GM23338 (cell line): ENCODE data around the gene RNF214. TPM values are rescaled to one million over a fixed set of nuclear protein-coding genes. Genes with fewer than 3 reads are reported as not detected.

Experiments used
- ATAC-seq: fragments of 200-7000 bp; cut with Tn5 transposase; 3 replicates; pipeline ENCODE4 v1.9.1; 2020
- DNase-seq: peaks from one replicate; pipeline ENCODE4 v3.0.0-alpha.2; 2015; ENCODE audit warnings: low spot score
- H2AFZ ChIP-seq: fragments of 200-600 bp; sonication (generic); 2 replicates; pipeline ENCODE4 v1.8.0; 2016; ENCODE audit warnings: antibody characterized with exemption, mild to moderate bottlenecking, moderate library complexity
- H3F3A ChIP-seq: fragments of 200-600 bp; sonication (generic); replicated peaks from 2 replicates; pipeline ENCODE4 v1.8.0; 2017; ENCODE audit warnings: antibody characterized with exemption, mixed run types, low read depth
- H3K27ac ChIP-seq: fragments of 200-600 bp; sonication (generic); 2 replicates; pipeline ENCODE4 v1.6.1; 2016; ENCODE audit warnings: low read depth
- H3K27me3 ChIP-seq: fragments of 200-600 bp; sonication (generic); 2 replicates; pipeline ENCODE4 v1.8.0; 2016; ENCODE audit warnings: mild to moderate bottlenecking, mixed run types, moderate library complexity; ENCODE audit not compliant: insufficient read depth
- H3K36me3 ChIP-seq: fragments of 200-600 bp; sonication (generic); 2 replicates; pipeline ENCODE4 v1.8.0; 2016; ENCODE audit warnings: mild to moderate bottlenecking; ENCODE audit not compliant: insufficient read depth
- H3K4me1 ChIP-seq: fragments of 200-600 bp; sonication (generic); 2 replicates; pipeline ENCODE4 v1.8.0; 2016; ENCODE audit warnings: mild to moderate bottlenecking, moderate library complexity; ENCODE audit not compliant: insufficient read depth
- H3K4me2 ChIP-seq: fragments of 200-600 bp; sonication (generic); 2 replicates; pipeline ENCODE4 v1.7.1; 2017; ENCODE audit warnings: mixed run types
- H3K4me3 ChIP-seq: fragments of 200-600 bp; sonication (generic); 2 replicates; pipeline ENCODE4 v1.6.1; 2016; ENCODE audit warnings: mixed run types
- H3K79me2 ChIP-seq: fragments of 200-600 bp; sonication (generic); replicated peaks from 2 replicates; pipeline ENCODE4 v1.8.0; 2017; ENCODE audit warnings: mild to moderate bottlenecking; ENCODE audit not compliant: insufficient read depth
- H3K9me2 ChIP-seq: fragments of 200-600 bp; sonication (generic); 2 replicates; pipeline ENCODE4 v1.8.0; 2017; ENCODE audit not compliant: insufficient read depth
- H4K20me1 ChIP-seq: fragments of 200-600 bp; sonication (generic); replicated peaks from 2 replicates; pipeline ENCODE4 v1.8.0; 2017; ENCODE audit warnings: mild to moderate bottlenecking; ENCODE audit not compliant: insufficient read depth
- H3K27ac Mint-ChIP-seq: 2 replicates; pipeline ENCODE4 v1.8.0; 2020; ENCODE audit warnings: inconsistent platforms, mild to moderate bottlenecking, moderate library complexity, mixed read lengths
- H3K27me3 Mint-ChIP-seq: 3 replicates; pipeline ENCODE4 v1.8.0; 2022; ENCODE audit warnings: low read depth, mild to moderate bottlenecking, moderate library complexity, mixed read lengths, inconsistent platforms; ENCODE audit not compliant: insufficient read depth, poor library complexity
- H3K36me3 Mint-ChIP-seq: 3 replicates; pipeline ENCODE4 v1.8.0; 2021; ENCODE audit warnings: low read depth, mild to moderate bottlenecking, inconsistent platforms, moderate library complexity, mixed read lengths
- H3K4me1 Mint-ChIP-seq: 3 replicates; pipeline ENCODE4 v1.8.0; 2020; ENCODE audit warnings: mild to moderate bottlenecking, inconsistent platforms, mixed read lengths
- H3K4me3 Mint-ChIP-seq: 3 replicates; pipeline ENCODE4 v1.8.0; 2021; ENCODE audit warnings: moderate library complexity, mild to moderate bottlenecking, inconsistent platforms, mixed read lengths
- H3K9me3 Mint-ChIP-seq: 3 replicates; pipeline ENCODE4 v1.8.0; 2020; ENCODE audit warnings: moderate library complexity, mild to moderate bottlenecking, inconsistent platforms, mixed read lengths
- CREB1 ChIP-seq: fragments of 250-450 bp; sonication (Bioruptor Pico); IDR thresholded peaks from 2 replicates; pipeline ENCODE4 v1.5.0; 2020; ENCODE audit warnings: low read depth, mild to moderate bottlenecking, moderate library complexity
- CTCF ChIP-seq, 2 experiments: fragments of 200-600 bp in 1 of 2; sonication (generic) in 1 of 2; conservative IDR thresholded peaks; 2 replicates each; pipeline versions ENCODE4 v1.5.1 to v1.6.1; 2016 to 2017; ENCODE audit warnings: antibody characterized with exemption in 2 of 2, low read depth in 2 of 2, mild to moderate bottlenecking in 2 of 2, moderate library complexity in 1 of 2
- ETS1 ChIP-seq: IDR thresholded peaks from 2 replicates; pipeline ENCODE4 v1.6.1; 2016; ENCODE audit warnings: antibody characterized with exemption
- EZH2 ChIP-seq: fragments of 200-600 bp; sonication (generic); IDR thresholded peaks from one replicate; pipeline ENCODE4 v1.8.0; 2017; ENCODE audit warnings: antibody characterized with exemption, mild to moderate bottlenecking, low read depth; ENCODE audit not compliant: unreplicated experiment
- EZH2phosphoT487 ChIP-seq: fragments of 200-600 bp; sonication (generic); IDR thresholded peaks from one replicate; pipeline ENCODE4 v1.8.1; 2018; ENCODE audit warnings: antibody characterized with exemption; ENCODE audit not compliant: unreplicated experiment
- JUNB ChIP-seq: IDR thresholded peaks from one replicate; pipeline ENCODE4 v1.6.1; 2016; ENCODE audit warnings: antibody characterized with exemption; ENCODE audit not compliant: unreplicated experiment
- NANOG ChIP-seq: IDR thresholded peaks from 2 replicates; pipeline ENCODE4 v1.6.1; 2016; ENCODE audit warnings: antibody characterized with exemption, borderline replicate concordance
- POLR2AphosphoS5 ChIP-seq: IDR thresholded peaks from 2 replicates; pipeline ENCODE4 v1.6.1; 2016; ENCODE audit warnings: antibody characterized with exemption, low read depth
- STAT1 ChIP-seq: IDR thresholded peaks from one replicate; pipeline ENCODE4 v1.6.1; 2016; ENCODE audit warnings: antibody characterized with exemption; ENCODE audit not compliant: unreplicated experiment
- ZNF114 ChIP-seq: fragments of 250-450 bp; sonication (Bioruptor Pico); IDR thresholded peaks from 2 replicates; pipeline ENCODE4 v1.5.0; 2020; ENCODE audit warnings: mild to moderate bottlenecking, moderate library complexity
- ZNF331 ChIP-seq: fragments of 250-450 bp; sonication (Bioruptor Pico); IDR thresholded peaks from 2 replicates; pipeline ENCODE4 v1.5.0; 2020; ENCODE audit warnings: low read depth, mild to moderate bottlenecking, moderate library complexity
- polyA plus RNA-seq: library from polyadenylated mRNA; unstranded; fragments of >200 nt; fragmentation: Nextera tagmentation; extraction: Ambion mirVana; gene quantifications from 2 replicates; pipeline ENCODE4 v1.2.1, GENCODE V29; 2016
- total RNA-seq: library from RNA; depleted of rRNA; stranded (reverse); fragments of >200 nt; shearing (Covaris generic); gene quantifications from 2 replicates; pipeline ENCODE4 v1.2.3, GENCODE V29; 2014
- TF ChIP-seq, protein P1 (sequence below): IDR thresholded peaks from one replicate; pipeline ENCODE4 v1.6.1; 2018; ENCODE audit warnings: antibody characterized with exemption; ENCODE audit not compliant: unreplicated experiment
- TF ChIP-seq, protein P2 (sequence below): fragments of 250-450 bp; sonication (Bioruptor Pico); IDR thresholded peaks from 2 replicates; pipeline ENCODE4 v1.5.0; 2020; ENCODE audit warnings: mild to moderate bottlenecking, moderate library complexity

The RNF214 gene
- total and polyA plus RNA-seq, 2 experiments from 2014 or later: 19.4 to 28.4 TPM

- Histone ChIP-seq H3K79me2 (no peaks in the 10 kb centered on the region), H4K20me1 (no peaks in the 10 kb centered on the region), H3F3A (no peaks in the 10 kb centered on the region), H2AFZ (no peak overlapping the region), H3K4me2 (no peak overlapping the region), H3K36me3 (no peaks in the 10 kb centered on the region), H3K4me3 (no peak overlapping the region), H3K27ac (no peak overlapping the region), H3K27me3 (no peaks in the 10 kb centered on the region), H3K4me1 (no peaks in the 10 kb centered on the region), H3K9me2 (no peaks in the 10 kb centered on the region)
- DNase-seq: no peak
- peaks cover 4% of the 10 kb centered on the region; the same call in 2 of the 3 replicates for H3K36me3 Mint-ChIP-seq
- peak overlapping the region; percentile 66; the same call in 1 of the 2 replicates for H3K27ac Mint-ChIP-seq
- H3K4me3 Mint-ChIP-seq: no peak overlapping the region
- no peak for ATAC-seq
- no peaks in the 10 kb centered on the region for H3K9me3 Mint-ChIP-seq
- TF ChIP-seq EZH2: no peak
- TF ChIP-seq CTCF (conservative IDR thresholded peaks at IDR 0.05; ENCODE audit: low read depth in 2 of 2): no peak
- no peak for TF ChIP-seq POLR2AphosphoS5
- no peak for TF ChIP-seq EZH2phosphoT487
- no peak for TF ChIP-seq ZNF114 (CRISPR knock-in tag)
- TF ChIP-seq ZNF331 (CRISPR knock-in tag): no peak
- no peak for TF ChIP-seq JUNB
- no peak for TF ChIP-seq NANOG
- no peak for TF ChIP-seq CREB1
- no peak for TF ChIP-seq ETS1
- TF ChIP-seq, protein P1, sequence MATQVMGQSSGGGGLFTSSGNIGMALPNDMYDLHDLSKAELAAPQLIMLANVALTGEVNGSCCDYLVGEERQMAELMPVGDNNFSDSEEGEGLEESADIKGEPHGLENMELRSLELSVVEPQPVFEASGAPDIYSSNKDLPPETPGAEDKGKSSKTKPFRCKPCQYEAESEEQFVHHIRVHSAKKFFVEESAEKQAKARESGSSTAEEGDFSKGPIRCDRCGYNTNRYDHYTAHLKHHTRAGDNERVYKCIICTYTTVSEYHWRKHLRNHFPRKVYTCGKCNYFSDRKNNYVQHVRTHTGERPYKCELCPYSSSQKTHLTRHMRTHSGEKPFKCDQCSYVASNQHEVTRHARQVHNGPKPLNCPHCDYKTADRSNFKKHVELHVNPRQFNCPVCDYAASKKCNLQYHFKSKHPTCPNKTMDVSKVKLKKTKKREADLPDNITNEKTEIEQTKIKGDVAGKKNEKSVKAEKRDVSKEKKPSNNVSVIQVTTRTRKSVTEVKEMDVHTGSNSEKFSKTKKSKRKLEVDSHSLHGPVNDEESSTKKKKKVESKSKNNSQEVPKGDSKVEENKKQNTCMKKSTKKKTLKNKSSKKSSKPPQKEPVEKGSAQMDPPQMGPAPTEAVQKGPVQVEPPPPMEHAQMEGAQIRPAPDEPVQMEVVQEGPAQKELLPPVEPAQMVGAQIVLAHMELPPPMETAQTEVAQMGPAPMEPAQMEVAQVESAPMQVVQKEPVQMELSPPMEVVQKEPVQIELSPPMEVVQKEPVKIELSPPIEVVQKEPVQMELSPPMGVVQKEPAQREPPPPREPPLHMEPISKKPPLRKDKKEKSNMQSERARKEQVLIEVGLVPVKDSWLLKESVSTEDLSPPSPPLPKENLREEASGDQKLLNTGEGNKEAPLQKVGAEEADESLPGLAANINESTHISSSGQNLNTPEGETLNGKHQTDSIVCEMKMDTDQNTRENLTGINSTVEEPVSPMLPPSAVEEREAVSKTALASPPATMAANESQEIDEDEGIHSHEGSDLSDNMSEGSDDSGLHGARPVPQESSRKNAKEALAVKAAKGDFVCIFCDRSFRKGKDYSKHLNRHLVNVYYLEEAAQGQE: no peak
- TF ChIP-seq STAT1: no peak
- TF ChIP-seq, protein P2, sequence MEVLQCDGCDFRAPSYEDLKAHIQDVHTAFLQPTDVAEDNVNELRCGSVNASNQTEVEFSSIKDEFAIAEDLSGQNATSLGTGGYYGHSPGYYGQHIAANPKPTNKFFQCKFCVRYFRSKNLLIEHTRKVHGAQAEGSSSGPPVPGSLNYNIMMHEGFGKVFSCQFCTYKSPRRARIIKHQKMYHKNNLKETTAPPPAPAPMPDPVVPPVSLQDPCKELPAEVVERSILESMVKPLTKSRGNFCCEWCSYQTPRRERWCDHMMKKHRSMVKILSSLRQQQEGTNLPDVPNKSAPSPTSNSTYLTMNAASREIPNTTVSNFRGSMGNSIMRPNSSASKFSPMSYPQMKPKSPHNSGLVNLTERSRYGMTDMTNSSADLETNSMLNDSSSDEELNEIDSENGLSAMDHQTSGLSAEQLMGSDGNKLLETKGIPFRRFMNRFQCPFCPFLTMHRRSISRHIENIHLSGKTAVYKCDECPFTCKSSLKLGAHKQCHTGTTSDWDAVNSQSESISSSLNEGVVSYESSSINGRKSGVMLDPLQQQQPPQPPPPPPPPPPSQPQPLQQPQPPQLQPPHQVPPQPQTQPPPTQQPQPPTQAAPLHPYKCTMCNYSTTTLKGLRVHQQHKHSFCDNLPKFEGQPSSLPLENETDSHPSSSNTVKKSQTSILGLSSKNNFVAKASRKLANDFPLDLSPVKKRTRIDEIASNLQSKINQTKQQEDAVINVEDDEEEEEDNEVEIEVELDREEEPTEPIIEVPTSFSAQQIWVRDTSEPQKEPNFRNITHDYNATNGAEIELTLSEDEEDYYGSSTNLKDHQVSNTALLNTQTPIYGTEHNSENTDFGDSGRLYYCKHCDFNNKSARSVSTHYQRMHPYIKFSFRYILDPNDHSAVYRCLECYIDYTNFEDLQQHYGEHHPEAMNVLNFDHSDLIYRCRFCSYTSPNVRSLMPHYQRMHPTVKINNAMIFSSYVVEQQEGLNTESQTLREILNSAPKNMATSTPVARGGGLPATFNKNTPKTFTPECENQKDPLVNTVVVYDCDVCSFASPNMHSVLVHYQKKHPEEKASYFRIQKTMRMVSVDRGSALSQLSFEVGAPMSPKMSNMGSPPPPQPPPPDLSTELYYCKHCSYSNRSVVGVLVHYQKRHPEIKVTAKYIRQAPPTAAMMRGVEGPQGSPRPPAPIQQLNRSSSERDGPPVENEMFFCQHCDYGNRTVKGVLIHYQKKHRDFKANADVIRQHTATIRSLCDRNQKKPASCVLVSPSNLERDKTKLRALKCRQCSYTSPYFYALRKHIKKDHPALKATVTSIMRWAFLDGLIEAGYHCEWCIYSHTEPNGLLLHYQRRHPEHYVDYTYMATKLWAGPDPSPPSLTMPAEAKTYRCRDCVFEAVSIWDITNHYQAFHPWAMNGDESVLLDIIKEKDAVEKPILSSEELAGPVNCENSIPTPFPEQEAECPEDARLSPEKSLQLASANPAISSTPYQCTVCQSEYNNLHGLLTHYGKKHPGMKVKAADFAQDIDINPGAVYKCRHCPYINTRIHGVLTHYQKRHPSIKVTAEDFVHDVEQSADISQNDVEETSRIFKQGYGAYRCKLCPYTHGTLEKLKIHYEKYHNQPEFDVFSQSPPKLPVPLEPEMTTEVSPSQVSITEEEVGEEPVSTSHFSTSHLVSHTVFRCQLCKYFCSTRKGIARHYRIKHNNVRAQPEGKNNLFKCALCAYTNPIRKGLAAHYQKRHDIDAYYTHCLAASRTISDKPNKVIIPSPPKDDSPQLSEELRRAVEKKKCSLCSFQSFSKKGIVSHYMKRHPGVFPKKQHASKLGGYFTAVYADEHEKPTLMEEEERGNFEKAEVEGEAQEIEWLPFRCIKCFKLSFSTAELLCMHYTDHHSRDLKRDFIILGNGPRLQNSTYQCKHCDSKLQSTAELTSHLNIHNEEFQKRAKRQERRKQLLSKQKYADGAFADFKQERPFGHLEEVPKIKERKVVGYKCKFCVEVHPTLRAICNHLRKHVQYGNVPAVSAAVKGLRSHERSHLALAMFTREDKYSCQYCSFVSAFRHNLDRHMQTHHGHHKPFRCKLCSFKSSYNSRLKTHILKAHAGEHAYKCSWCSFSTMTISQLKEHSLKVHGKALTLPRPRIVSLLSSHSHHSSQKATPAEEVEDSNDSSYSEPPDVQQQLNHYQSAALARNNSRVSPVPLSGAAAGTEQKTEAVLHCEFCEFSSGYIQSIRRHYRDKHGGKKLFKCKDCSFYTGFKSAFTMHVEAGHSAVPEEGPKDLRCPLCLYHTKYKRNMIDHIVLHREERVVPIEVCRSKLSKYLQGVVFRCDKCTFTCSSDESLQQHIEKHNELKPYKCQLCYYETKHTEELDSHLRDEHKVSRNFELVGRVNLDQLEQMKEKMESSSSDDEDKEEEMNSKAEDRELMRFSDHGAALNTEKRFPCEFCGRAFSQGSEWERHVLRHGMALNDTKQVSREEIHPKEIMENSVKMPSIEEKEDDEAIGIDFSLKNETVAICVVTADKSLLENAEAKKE (CRISPR knock-in tag): no peak
- H3K27me3 Mint-ChIP-seq: peaks cover 10% of the 10 kb centered on the region
- H3K4me1 Mint-ChIP-seq: no peaks in the 10 kb centered on the region; the same call in 2 of the 3 replicates
Measured at GRCh38 chr11:117187007-117187406, 45.5 kb upstream of the RNF214 start.
